ENCODE data around the gene CLCNKA. TPM values are rescaled to one million over a fixed set of nuclear protein-coding genes. Genes with fewer than 3 reads are reported as not detected.
A peak's percentile ranks its signal among the peaks of the same experiment; 100 is the strongest.

CLCNKA gene
- total RNA-seq, 2 donors from 2014 or later: 0.42 TPM; not detected in 1

- DNase-seq: no peak
- peaks cover 4% of the 10 kb centered on the region for H3K27me3 ChIP-seq
- no peaks in the 10 kb centered on the region for H3K36me3 ChIP-seq
- no peak overlapping the region for H3K27ac ChIP-seq
- TF ChIP-seq CTCF (IDR thresholded peaks at IDR 0.05): no peak
- intact Hi-C loops (cut with DNase I): loop anchor here (5.0 kb wide), 1 partner anchor 286 kb away; no protein-coding TSS in a partner anchor
- H3K4me3 ChIP-seq: no peak overlapping the region
- H3K9me3 ChIP-seq: no peaks in the 10 kb centered on the region
- no peak overlapping the region for H3K9ac ChIP-seq (ENCODE audit: low read depth in 2 of 2, low read length in 2 of 2)
- H3K4me1 ChIP-seq: peaks cover 4% of the 10 kb centered on the region
These were observed 54.4 kb downstream of the CLCNKA start for GRCh38 chr1:16076031-16076864.

- DNase-seq: no peak
- H3K4me1 ChIP-seq: peaks cover 4% of the 10 kb centered on the region
- no peak overlapping the region for H3K4me3 ChIP-seq
- H3K27me3 ChIP-seq: peaks cover 4% of the 10 kb centered on the region
- no peaks in the 10 kb centered on the region for H3K9me3 ChIP-seq
- no peak for TF ChIP-seq CTCF (IDR thresholded peaks at IDR 0.05)
- no peak overlapping the region for H3K9ac ChIP-seq (ENCODE audit: low read depth in 2 of 2, low read length in 2 of 2)
- H3K27ac ChIP-seq: no peak overlapping the region
- intact Hi-C loops (cut with DNase I): loop anchor here (5.0 kb wide), 1 partner anchor 285 kb away; no protein-coding TSS in a partner anchor
- H3K36me3 ChIP-seq: no peaks in the 10 kb centered on the region
These were observed 55.0 kb downstream of the CLCNKA start for GRCh38 chr1:16076865-16077238.

- no peak overlapping the region for H3K4me3 ChIP-seq
- no peak for TF ChIP-seq CTCF (IDR thresholded peaks at IDR 0.05)
- no peak overlapping the region for H3K27ac ChIP-seq
- no peaks in the 10 kb centered on the region for H3K36me3 ChIP-seq
- intact Hi-C loops (cut with DNase I): loop anchor here (2.0 to 5.0 kb wide), 2 partner anchors 167 to 285 kb away; no protein-coding TSS in a partner anchor
- DNase-seq: no peak
- peaks cover 6% of the 10 kb centered on the region for H3K4me1 ChIP-seq
- H3K9me3 ChIP-seq: no peaks in the 10 kb centered on the region
- H3K9ac ChIP-seq (ENCODE audit: low read depth in 2 of 2, low read length in 2 of 2): no peak overlapping the region
- peaks cover 4% of the 10 kb centered on the region for H3K27me3 ChIP-seq
These were observed 55.8 kb downstream of the CLCNKA start for GRCh38 chr1:16077406-16078245.

- H3K36me3 ChIP-seq: no peaks in the 10 kb centered on the region
These were observed 57.3 kb downstream of the CLCNKA start for GRCh38 chr1:16078925-16079656.

More at GRCh38 chr1:16078925-16079656, 57.3 kb downstream of the CLCNKA start:
- intact Hi-C loops (cut with DNase I): loop anchor here (1.0 to 5.0 kb wide), 3 partner anchors 109 to 283 kb away; no protein-coding TSS in a partner anchor
- Histone ChIP-seq H3K27ac (no peak overlapping the region), H3K9me3 (no peaks in the 10 kb centered on the region), H3K4me1 (peaks cover 7% of the 10 kb centered on the region), H3K27me3 (no peaks in the 10 kb centered on the region), H3K4me3 (no peak overlapping the region), H3K9ac (ENCODE audit: low read depth in 2 of 2, low read length in 2 of 2) (peak overlapping the region in 1 of 2 donors; percentile 51)
- peak; percentile 84 for DNase-seq
- peak; percentile 79 for TF ChIP-seq CTCF (IDR thresholded peaks at IDR 0.05)

Measured in colonic mucosa (tissue), 4 donors.